Measurements from ENCODE around the gene RGS16. TPM values are rescaled to one million over a fixed set of nuclear protein-coding genes. Genes with fewer than 3 reads are reported as not detected.

The RGS16 gene
- polyA plus RNA-seq, 1 donor = 5.5 TPM

Other genes starting within 250 kb of the RGS16 start
- 438 TPM for gene GLUL, start 212.6 kb downstream of the RGS16 start, polyA plus RNA-seq (ENCODE audit: insufficient read length)
- 0.11 TPM for gene TEDDM1, start 203.7 kb downstream of the RGS16 start, polyA plus RNA-seq (ENCODE audit: insufficient read length)
- not detected for gene RGSL1, start 154.2 kb downstream of the RGS16 start, polyA plus RNA-seq (ENCODE audit: insufficient read length)
- 2.5 TPM for gene RNASEL, start 15.1 kb downstream of the RGS16 start, polyA plus RNA-seq (ENCODE audit: insufficient read length)
- 0.04 TPM for gene RGS8, start 80.2 kb upstream of the RGS16 start, polyA plus RNA-seq (ENCODE audit: insufficient read length)
- 5.1 TPM for gene NPL, start 185.4 kb upstream of the RGS16 start, polyA plus RNA-seq (ENCODE audit: insufficient read length)
- gene DHX9, start 235.0 kb upstream of the RGS16 start, polyA plus RNA-seq (ENCODE audit: insufficient read length) = 113 TPM